Measurements from ENCODE around the gene ARL9.

DNA sequence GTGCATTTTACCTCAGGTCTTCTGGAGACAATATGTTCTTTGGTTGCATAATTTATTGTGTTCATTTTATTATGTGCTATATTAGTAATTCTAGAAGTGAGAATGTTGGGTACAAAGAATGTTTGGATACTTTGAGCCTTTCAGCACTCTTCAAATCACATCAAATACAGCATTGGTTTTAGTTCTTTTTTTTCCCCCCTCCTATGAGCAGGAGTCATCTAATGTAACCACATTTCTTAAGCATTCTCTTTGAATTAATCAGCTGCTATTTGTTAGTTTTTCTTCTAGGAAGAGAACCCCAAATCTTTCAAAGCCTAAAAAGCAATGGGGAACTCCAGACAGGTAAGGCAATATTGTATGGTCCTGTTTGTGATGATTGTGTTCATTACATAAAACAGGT, 46.7 kb downstream of the ARL9 start:
- TF ChIP-seq, protein P1, sequence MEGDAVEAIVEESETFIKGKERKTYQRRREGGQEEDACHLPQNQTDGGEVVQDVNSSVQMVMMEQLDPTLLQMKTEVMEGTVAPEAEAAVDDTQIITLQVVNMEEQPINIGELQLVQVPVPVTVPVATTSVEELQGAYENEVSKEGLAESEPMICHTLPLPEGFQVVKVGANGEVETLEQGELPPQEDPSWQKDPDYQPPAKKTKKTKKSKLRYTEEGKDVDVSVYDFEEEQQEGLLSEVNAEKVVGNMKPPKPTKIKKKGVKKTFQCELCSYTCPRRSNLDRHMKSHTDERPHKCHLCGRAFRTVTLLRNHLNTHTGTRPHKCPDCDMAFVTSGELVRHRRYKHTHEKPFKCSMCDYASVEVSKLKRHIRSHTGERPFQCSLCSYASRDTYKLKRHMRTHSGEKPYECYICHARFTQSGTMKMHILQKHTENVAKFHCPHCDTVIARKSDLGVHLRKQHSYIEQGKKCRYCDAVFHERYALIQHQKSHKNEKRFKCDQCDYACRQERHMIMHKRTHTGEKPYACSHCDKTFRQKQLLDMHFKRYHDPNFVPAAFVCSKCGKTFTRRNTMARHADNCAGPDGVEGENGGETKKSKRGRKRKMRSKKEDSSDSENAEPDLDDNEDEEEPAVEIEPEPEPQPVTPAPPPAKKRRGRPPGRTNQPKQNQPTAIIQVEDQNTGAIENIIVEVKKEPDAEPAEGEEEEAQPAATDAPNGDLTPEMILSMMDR (IDR thresholded peaks at IDR 0.05; ENCODE audit: low read depth, low read length), result no peak
- TF ChIP-seq POLR2A (IDR thresholded peaks at IDR 0.05; ENCODE audit: extremely low read depth, insufficient read length) (no peak), MYC (IDR thresholded peaks at IDR 0.05; ENCODE audit: low read depth, low read length) (no peak)
- TF ChIP-seq, protein P2, sequence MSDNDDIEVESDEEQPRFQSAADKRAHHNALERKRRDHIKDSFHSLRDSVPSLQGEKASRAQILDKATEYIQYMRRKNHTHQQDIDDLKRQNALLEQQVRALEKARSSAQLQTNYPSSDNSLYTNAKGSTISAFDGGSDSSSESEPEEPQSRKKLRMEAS (IDR thresholded peaks at IDR 0.05; ENCODE audit: low read depth, low read length), result no peak

All from NB4 (cell line).